Hematopoietic multipotent progenitor cell treated with erythropoietin and hydrocortisone succinate and interleukin-3 and kit ligand, for 15 days (in vitro differentiated cells): ENCODE results near the gene GRIP2.

Source experiments
- DNase-seq: peaks from one replicate; pipeline ENCODE4 v3.0.0-alpha.2; 2015; ENCODE audit warnings: low spot score

GRIP2 gene

GRCh38 chr3:14505803-14506500 lies 34.2 kb downstream of the GRIP2 start:
- no peak for DNase-seq

DNA sequence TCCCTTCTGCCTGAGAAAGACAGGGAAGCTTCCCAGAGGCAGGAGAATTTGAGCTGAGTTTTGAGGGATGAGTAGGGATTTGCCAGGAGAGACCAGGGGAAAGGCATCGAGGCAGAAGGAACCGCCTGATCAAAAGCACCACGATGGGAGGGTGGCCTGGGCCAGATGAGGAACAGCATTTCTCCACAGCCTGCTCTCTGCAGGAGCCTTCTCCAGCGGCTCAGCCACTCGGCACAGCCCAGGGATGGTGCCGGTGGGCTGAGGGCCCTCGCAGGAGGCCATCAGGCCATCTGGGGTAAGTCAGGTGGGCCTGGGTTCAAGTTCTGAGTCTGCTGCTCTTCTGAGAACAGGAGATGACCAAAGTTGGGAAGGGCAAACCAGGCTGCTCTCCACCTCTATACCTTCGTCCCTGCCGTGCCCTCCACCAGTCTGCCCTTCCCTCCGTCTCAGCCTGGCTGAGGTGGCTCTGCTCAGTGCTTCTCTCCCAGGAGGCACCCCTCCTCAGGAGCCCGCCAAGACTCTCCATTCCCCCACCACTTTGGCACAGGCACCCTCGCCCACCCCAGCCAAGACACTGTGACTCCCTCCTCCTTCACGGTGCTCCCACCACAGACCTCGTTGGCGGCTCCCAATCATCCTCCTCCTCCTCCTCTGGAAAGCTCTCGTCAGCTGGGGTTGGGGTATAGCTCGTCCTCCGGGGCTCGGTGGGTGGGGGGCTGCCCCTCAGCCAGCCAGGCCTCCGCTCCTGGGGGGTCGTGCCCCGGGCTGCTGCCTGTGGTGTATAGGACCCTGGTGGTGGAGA lies 34.9 kb downstream of the GRIP2 start:
- no peak for DNase-seq

GRCh38 chr3:14503706-14504065 lies 36.5 kb downstream of the GRIP2 start:
- DNase-seq, result no peak

- DNase-seq, result no peak
Measured at GRCh38 chr3:14503033-14503705, 37.0 kb downstream of the GRIP2 start.

DNA sequence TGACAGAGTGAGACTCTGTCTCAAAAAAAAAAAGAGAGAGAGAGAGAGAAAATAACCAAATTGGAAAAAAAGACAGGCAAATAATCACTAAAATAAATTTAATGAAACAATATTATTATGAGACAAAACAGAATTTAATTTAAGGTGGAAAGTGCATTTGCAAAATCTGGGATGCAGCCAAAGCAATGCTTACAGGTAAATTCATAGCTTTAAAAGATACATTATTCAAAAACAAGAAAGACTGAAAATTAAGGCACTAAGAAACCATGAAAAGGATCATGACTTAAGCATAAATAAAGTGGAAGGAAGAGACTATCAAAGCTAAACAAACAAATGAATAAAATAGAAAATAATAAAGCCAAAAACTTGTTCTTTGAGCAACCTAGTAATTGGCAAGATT lies 37.7 kb downstream of the GRIP2 start:
- DNase-seq, result no peak

DNA sequence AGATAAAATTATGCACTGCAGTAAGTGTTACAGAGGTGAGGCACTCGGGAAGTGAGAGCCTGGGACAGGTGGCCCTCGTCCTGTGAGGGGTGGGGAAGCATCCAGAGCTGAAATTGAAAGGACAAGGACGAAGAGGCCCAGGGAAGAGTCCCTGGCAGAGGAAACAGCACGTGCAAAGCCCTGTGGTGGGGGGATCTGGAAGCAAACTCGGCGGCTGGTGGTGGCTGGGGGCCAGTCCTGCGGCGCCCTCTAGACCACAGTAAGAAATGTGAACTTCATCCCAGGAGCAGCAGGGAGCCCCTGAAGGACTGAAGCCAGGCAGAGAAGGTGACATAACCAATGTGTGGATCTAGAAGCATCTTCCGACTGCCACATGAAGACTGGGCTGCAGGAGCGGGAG lies 42.8 kb downstream of the GRIP2 start:
- DNase-seq, result no peak

GRCh38 chr3:14496351-14496750 lies 43.8 kb downstream of the GRIP2 start:
- DNase-seq, result no peak

DNA sequence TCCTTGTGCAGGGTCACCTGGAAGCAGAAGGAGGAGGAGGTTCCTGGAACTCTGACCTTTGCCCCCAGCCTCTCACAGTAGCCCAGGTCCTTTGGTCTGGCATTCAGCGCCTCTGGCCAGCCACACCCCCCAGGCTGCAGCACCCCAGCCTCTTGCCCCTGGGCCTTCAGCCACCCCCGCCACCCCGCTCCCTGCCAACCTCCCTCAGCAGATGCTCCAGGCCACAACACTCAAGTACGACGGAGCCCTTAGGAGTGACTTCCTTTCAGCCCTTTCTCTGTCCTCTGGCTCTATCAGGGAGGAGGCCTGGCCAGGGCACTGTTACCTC lies 45.2 kb downstream of the GRIP2 start:
- no peak for DNase-seq

- no peak for DNase-seq
Measured at GRCh38 chr3:14494279-14494972, 45.7 kb downstream of the GRIP2 start.

DNA sequence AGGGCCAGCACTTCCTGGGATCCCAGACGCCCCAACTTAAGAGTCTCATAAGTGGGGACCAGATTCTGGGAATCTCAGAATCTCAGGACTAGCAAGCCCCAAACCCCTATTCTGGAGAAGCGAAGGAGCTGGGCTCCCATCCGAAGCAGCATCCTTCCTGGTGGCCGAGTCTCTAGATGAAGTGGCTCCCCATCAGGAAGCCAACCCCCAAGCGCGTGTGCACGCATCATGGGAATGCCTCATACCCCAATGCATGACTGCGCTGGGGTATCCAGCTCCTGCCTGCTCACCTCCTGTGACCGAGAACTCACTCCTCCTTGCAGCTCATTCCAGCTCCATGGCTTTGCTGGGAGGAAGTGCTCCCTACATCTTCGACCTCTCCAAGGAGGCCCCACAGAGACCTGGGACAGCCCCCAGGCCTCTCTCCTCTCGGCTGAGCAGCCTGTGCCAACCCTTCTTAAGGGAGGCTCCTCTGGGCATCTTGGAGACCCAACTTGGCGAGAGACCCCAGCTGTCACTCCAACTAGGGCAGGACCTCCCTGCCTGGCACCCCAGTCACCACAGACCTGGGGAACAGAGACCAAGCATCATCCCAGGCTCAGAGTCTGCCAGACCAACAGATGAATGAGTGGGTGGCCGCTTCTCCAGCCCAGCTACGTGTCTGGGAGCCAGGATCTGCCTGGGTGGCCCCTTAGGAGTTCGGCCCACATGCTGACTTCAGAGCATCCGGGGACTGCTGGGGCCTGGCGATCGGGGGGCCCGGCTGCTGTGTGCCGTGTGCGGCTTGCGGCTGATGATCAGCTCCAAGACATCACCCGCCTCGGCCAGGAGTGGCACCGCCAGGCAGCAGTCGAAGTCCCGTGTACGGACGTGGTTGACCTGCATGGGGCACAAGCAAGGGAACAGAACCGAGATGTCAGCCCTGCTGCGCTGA lies 46.9 kb downstream of the GRIP2 start:
- DNase-seq, result no peak

- no peak for DNase-seq
Measured at GRCh38 chr3:14491396-14492190, 48.5 kb downstream of the GRIP2 start.

DNA sequence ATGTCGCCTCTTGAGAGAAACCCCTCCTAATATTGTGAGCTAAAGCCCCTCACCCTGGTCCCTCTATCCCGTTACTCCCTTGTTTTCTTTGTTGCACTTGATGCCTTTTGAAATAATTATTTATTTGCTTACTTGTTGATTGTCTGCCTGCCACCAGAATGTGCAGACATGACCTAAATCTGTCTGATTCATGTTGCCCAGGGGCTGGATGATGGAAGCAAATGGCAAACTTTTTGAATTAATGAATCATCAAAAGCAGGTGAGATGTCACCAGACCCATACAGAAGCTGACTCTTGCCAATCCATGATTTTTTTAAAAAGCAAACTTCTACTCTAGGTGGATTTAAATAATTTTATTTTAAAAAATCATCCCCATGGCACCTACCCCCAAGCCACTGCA lies 49.3 kb downstream of the GRIP2 start:
- DNase-seq, result no peak

GRCh38 chr3:14490255-14490654 lies 49.9 kb downstream of the GRIP2 start:
- DNase-seq, result no peak

- no peak for DNase-seq
Measured at GRCh38 chr3:14489641-14490040, 50.5 kb downstream of the GRIP2 start.

DNA sequence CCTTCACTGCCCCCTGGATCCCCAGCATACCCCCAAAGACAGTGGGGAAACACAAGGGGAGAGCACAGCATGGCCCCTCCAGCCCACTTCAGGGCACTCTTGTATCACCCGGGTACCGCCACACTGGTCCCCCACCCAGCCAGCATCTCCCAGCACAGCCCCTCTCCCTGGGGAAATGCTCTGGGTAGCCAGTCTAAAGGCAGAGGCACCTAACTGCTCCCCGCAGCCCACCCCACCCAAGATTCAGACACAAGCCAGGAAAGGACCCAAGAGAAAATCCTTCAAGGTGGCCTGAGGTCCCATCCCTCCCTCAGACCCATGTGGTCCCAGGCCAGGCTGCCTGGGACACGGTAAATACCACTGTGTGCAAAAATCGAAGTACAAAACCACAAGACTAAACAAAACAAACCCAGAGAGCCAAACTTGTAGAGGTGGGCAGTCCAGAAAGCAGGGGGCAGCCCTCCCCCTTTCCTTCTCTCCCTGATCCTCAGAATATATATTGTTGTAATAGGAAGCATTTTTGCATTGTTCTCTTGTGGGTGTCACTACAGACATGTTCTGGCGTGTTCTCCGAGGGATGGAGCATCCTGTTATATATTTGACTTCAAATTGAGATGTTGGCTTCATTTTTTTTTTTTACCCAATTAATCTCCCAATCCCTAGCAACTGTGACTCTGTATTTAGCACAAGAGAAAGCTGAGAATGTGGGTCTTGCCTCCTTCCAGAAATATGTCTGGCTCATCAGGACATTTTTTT lies 51.7 kb downstream of the GRIP2 start:
- no peak for DNase-seq

DNA sequence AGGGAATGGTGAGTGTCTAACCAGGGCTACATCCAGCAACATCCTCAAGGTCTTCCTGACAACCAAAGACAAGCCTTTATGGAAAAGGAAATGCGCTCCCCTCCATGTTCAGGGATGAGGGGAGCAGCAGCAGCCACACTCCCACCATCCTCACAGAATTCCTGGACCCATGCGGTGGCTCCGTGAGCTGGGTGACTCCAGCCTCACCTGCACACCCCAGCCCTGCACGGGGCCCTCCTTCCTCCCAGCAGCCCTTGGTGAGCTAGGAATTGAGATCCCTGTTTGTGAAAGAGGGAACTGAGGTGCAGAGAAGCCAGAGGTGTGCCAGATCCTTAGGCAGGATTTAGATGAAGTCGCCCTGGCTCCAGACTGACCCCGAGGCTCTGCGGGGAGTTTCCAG lies 52.3 kb downstream of the GRIP2 start:
- DNase-seq, result no peak

GRCh38 chr3:14487086-14487485 lies 53.1 kb downstream of the GRIP2 start:
- DNase-seq, result no peak

GRCh38 chr3:14486460-14486859 lies 53.7 kb downstream of the GRIP2 start:
- DNase-seq, result no peak

DNA sequence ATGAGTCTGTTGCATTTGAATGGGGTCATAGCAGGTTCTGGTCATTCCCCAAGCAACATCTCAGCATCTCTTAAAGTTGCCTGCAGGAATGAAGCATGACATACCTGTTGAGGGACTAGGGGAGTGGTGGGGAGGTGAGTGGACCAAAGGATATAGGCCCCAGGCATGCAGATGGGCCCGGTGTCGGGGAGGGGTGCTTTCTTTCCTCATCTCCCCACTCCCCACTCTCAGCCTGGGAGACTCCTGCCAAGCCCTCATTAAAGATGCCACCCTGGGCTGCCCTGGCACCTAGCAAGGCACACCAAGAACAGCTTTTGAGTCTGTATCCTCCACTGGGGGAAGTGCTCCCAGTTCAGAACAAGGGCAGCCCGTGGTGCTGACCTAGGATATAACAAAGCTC lies 54.2 kb downstream of the GRIP2 start:
- no peak for DNase-seq

DNA sequence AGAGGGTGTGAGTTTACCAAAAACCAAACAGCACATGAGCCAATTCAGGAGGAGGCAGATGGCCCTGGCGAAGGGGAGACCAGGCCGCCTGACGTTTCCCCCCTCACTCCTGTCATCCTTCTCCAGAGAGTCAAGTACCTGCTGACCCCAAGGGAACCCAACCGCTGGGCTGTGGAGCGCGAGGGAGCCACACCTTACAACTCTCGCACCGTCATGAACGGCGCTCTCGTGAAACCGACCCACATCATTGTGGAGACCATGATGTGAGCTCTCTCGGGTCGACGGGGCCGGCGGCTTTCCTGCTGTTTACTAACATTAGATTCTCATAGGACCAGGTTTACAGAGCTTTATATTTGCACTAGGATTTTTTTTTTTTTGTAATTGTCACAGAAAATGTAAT lies 55.4 kb downstream of the GRIP2 start:
- no peak for DNase-seq
